ENCODE results near the gene TLE3. TPM values are rescaled to one million over a fixed set of nuclear protein-coding genes. Genes with fewer than 3 reads are reported as not detected.

The TLE3 gene
- total RNA-seq, 2 donors from 2014 or later: 22.4 to 29.3 TPM

DNA sequence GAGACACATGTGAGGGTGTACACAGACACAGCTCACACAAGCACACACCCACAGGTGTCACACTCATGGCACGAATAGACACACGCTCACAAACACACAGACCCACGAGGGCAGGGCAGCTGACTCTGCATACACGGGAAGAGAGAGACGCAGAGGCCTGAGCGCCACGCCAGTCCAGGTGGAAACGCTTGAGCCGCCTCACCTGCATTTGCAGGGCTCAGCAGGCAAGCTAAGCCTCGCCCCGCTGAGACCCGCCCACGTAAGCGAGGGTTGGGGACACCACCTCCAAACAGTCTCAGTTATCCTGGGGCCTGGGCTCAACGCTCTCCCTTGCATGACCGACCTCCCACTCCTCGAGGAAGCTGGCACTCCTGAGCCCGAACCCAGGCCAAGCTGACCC lies 73.2 kb downstream of the TLE3 start:
- DNase-seq (no peak), ATAC-seq (no peak)
- intact Hi-C loops (cut with DNase I): no loop called here

DNA sequence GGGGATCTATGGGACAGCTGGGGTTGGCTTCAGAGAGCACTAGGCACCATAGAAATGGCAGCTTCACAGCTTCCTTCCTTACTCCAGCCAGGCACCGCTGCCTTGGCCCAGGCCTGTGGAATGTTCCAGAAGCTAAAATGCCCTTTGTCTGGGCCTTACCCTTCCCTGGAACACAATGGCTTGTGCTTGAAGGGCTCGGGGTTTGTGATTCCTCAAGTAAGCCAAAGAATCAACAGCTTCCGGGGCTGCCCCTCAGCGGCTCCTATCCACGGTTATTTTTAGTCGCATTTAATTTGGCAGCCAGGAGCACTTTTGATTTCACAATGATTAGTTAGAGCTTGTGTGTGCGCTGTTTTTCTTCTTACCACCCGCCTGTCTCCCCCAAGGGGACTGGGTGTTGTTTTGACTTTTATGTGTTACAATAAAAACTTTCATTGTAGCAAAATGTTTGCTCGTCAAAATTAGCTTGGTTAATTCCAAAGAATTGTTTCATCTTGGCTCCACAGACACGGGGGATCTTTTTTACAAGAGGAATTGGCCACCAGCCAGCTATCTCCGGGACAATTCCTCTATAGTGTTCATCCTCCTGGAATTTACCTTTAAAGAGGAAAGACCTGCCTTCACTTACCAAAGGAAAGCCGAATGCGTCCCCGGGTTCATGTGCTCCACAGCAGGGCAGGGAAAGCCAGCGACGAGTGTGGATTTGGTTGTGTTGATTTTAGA lies 73.8 kb downstream of the TLE3 start:
- DNase-seq: peak; percentile 40
- intact Hi-C loops (cut with DNase I): no loop called here
- peak; percentile 63 to 65 for ATAC-seq

DNA sequence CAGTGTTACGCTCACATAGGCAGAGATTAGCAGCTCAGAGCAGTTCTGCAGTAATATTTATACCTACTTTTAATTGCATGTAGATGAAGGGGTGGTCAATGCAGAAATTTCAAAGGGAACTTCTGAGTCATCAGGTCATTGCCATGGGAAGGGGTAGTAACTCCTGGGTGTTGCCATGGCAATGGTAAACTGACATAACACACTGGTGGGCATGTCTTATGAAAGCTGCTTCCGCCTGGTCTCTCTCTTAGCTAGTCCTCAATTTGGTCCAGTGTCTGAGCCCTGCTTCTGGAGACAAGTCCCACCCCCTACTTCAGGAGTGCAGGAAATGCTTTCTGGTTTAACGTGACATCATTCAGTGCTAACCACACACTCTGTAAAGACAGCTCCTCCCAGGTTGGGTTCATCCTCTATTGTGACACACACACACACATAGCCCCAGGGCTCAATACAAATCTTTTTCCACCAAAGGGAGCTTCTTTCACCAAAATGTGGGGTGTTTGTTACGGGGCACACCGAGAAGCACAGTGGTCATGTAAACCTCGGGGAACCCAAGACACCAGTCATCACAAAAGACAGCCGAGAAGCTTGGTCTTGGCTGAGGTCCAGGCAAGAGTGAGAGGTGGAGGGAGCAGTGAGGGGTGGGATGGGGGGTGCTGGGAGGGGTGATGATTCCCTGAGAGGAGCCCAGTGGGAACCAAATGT lies 74.5 kb downstream of the TLE3 start:
- DNase-seq (no peak), ATAC-seq (peak in 1 of 2 donors; percentile 61)
- intact Hi-C loops (cut with DNase I): no loop called here

DNA sequence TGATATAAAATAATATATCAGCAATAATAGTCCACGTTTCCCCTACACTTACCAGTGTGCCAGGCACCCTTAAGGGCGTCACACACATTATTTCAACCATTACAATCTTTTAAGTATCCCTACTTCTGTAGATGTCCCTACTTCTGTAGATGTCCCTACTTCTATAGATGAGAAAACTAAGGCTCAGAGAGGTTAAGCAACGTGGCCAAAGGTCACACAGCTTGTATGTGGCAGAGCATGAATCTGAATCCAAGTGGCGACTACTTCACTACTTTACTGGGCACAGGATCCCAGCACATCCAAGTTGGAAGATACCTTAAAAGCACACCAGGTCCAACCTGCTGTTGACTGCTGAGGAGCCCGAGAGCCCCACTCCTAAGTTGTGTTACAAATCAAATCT lies 77.5 kb downstream of the TLE3 start:
- ATAC-seq (no peak), DNase-seq (no peak)
- intact Hi-C loops (cut with DNase I): no loop called here

DNA sequence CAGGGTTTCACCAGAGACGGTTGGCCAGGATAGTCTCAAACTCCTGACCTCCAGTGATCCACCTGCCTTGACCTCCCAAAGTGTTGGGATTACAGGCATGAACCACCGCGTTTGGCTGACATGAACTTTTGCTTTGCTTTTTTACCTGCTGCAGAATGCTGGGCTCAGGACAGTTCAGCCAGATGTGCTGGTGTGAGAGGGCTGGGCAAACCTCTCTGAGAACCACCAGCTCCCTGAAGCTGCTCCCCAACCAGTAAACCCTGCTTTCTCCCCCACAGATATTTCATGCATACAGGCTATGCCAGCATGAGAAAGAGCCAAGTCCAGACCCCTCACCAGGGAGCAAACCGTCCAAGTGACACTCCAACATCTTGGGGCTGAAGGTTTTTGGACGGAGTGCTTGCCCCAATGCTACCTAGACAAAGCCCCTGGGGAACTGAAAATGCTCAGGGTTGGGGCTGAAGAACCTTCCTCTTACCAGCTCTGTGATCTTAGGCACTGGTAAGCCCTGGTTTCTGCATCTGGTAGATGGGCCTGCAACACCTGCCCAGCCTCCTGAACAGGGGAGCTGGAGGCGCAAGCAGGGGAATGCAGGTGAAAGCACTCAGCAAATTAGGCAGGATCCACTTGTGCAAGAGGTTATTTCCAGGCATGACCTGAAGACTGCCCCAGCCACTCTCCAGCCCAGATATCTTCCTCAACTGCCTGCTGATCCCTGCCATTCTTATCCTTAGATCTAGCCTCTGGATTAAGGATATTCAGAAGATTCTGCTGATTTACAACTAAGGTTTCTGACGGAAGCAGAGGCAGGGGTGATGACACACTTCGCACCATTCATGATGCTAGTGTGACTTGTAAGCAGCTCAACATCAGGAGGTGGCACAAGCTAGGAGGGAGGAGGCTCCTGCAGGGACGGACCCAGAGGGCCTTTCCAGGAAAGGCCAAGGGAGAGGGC lies 78.8 kb downstream of the TLE3 start:
- intact Hi-C loops (cut with DNase I): no loop called here
- DNase-seq: no peak
- ATAC-seq: no peak

DNA sequence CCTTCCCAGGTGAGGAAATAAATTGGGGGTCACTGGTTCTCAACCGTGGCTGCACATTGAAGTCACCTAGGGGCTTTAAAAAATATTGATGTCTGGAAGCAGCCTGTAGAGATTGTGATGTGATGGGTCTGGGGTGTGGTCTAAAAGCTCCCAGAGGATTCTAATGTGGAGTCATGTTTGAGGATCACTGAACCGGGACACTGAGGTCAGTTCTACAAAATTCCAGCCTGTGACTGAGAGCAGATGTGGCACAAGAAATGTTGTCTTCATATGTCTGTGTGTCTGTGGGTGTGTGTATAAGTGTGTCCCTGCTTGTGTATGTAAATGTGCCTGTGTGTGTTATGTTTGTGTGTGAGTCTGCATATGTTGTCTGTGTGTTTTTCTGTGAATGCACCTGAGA lies 79.9 kb downstream of the TLE3 start:
- intact Hi-C loops (cut with DNase I): no loop called here
- ATAC-seq: no peak
- no peak for DNase-seq

DNA sequence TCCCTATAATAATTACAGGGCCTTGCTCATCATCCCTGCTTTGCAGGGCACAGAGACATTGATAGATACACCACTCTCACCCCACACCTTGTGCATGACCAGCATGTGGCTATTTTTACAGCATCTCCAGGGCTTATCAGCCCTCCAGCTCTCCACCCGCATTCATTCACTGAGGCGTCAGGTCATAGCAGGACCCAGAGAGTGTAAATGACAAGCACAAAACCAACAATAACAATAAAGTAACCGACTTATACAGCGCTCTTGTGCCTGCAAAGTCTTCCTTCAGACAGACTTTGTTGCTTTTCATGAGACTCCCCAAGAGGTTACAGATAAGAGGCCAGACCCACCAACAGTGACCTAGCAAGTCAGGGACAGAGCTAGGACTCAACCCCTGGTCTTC lies 80.7 kb downstream of the TLE3 start:
- intact Hi-C loops (cut with DNase I): no loop called here
- no peak for ATAC-seq
- DNase-seq: no peak

DNA sequence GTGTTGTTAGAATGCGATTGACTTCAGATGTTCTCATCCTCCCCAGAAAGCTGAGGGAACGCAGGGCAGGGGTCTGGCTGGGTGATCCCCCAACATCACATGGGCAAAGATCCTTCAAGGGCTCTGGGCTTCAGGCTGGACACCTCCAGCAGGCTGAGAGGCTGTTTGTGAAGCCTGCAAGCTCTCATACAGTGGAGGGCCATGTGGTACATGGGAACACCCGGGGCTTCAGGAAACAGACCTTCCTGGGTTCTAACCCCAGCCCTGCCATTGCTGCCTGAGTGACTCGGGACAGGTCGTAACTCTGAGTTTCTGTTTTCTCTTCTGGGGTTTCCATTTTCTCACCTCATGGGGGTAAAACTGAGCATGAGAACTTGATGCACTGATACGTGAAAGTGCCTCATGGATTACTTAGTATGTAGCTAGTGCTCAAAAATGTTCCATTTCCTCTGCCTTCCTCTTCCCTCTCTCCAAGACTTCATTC lies 81.2 kb downstream of the TLE3 start:
- no peak for ATAC-seq
- DNase-seq: no peak
- intact Hi-C loops (cut with DNase I): no loop called here

DNA sequence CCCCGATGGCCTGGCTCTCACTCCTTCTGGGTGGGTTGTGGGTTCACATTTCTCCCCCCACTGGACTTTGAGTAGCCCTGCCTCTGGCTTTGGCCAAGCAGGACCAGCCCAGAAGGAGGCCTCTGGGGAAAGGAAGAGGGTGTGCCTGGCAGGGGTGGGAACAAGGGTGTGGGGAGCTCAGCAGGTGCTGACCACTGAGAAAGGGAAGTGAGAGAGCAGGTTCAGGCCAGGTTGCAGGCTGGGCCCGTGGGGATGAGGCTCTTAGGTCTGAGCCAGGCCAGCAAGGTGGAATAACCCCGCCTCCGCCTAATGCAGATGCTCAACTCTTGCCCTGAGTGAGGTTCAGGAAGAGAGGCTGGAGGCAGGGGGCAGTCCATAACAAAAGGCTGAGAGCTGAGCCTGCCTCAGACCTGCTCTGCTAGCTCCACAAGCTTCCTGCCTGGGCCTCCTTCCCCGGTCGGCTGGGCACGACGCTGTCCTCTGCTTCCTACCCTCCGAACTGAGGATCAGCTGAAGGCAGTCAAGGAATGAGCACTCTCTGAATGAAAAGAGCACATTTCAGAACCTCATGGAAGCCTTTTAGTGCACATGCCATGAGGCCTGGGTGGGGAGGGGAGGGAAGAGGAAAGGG lies 82.7 kb downstream of the TLE3 start:
- DNase-seq (no peak), ATAC-seq (peak in 1 of 2 donors; percentile 30)
- intact Hi-C loops (cut with DNase I): no loop called here

DNA sequence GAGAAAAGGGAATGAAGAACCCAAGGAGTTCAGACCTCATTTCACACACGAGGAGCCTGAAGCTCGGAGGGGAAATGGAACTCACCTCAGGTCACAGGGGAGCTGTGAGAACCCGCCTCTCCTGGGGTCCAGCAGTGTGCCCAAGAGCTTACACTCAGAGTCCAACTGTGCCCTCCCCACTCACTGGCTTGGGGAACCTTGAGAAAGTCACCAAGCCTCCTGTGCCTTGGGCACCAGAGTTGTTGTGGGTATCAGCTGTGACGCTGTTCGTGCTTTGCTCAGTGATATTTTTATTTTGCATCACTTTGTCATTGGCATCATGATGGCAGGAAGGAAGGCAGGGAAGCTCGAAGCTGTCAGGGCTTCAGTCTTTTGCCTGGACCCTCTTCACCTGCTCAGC lies 83.4 kb downstream of the TLE3 start:
- DNase-seq (no peak), ATAC-seq (no peak)
- intact Hi-C loops (cut with DNase I): no loop called here

DNA sequence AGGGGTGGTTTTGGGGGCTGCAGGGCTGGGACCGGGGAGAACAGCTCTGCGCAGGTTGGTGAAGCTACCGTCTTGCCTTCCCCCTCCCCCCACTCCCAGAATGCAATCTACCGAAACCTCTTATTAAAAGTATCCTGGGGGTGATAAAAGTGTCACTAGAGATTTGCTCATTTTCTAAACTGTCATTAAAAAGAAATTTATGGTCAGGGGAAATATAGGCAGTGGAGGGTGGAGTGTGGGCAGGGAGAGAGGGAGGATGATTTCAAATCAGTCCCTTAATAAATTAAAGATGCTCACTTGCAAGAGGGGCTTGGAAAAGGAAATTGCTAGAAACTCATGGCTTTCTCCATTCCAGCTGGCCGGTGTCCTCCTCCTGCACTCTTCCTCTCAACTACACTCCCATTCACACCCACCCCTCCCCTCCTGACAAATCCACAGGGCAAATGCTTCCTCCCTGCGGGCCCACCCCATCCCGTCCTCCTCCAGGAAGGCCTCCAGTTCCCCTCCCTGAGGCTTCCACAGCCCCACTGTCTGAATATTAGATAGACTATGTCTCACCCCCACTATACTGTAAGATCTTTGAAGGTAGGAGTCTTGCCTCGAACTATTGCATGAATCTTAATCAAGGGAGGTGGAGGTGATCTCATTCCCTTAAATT lies 83.9 kb downstream of the TLE3 start:
- DNase-seq: no peak
- ATAC-seq: no peak
- intact Hi-C loops (cut with DNase I): no loop called here

DNA sequence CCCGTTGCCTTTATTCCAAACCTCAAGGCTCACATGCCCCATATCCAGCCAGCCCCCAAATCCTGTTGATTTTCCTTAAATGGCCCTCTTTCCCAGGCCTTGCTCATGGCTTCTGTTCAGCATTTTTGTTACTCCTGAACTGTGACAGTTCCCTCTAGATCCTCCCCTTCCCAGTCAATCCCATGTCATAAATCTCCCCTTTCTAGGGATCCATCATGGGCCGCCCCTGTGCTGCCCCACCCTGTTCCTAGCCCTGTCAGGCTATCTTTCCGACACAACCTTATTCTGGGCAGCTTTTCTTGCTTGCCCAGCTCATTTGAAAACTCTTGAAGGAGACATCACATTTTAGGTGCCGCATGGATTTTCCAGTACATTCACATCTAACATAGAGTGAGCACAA lies 84.8 kb downstream of the TLE3 start:
- no peak for DNase-seq
- intact Hi-C loops (cut with DNase I): no loop called here
- ATAC-seq: no peak

DNA sequence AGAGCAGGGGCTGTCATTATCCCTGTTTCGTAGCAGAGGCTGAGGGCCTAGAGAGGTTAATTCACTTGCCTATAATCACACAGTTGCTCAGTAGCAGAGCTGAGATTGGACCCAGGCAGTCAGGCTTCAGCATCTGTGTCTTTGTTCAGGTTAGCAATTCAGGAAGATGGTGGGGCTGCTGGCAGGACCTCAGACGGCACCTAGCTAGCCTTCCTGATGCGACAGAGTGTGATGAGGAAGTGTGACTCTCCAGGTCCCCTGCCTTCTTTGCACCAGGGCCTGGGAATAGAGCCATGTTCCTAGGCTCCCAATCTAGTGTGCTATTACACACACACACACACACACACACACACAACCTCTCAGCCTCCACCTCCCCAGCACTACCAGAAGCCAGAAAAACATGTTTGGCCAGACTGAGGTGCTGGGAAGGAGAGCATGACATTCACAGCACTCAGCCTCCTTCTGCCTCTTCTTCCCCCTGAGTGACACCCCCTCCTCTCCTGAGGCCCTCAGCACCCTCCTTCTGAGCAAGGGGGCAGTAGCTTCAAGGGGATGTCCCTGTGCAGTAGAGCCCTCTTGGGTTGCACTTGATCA lies 88.9 kb downstream of the TLE3 start:
- no peak for DNase-seq
- intact Hi-C loops (cut with DNase I): no loop called here
- no peak for ATAC-seq

DNA sequence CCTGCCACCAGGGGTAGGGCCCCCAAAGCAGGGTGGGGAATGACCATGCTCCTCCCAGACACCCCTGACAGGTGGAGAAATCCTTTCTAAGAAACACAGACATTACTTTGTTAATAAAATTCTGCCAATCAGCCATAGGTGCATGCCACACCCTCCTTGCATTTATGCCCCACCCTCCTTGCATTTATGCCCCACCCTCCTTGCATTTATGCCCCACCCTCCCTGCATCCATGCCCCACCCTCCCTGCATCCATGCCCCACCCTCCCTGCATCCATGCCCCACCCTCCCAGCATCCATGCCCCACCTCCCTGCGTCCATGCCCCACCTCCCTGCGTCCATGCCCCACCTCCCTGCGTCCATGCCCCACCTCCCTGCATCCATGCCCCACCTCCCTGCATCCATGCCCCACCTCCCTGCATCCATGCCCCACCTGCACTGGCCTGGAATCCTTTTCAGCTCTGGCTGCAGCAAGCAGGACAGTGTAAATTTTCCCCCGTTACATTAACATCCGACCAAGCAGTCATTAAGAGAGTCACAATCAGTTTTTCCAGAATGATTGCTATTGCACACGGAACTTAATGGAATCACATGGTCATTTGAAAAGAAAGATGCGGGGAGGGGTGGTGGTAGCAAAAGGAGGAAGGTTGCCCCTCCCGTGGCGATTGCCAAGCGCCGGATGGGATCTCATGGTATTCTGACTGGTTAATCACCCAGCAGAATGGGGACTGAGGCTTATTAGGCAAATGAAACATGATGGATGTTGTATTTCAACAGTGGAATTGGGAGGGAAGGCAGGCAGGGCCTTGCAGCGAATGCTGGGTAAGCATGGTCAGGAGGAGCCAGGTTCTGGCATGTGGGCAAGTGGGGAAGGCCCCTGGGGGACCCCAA lies 91.2 kb downstream of the TLE3 start:
- intact Hi-C loops (cut with DNase I): no loop called here
- ATAC-seq: no peak
- no peak for DNase-seq

DNA sequence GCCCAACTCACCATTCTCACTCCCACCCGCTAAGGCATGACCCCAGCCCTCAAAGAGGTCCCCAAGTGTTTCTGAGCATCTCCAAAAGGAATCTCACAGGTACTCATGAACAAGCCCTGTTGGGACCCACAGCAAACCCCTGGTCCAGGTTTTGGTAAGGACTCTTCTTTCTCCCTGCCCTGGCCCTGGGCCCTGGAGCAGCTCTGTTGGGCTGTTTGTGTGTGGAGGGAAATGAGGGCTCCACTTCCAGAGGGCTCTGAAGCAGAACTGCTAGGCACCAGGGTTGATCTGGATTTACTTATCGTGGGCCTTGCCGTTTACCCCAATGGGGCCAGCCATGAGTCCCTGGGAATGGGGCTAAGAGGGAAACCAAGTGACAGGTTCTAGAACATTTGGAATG lies 92.9 kb downstream of the TLE3 start:
- DNase-seq (no peak), ATAC-seq (no peak)
- intact Hi-C loops (cut with DNase I): no loop called here

DNA sequence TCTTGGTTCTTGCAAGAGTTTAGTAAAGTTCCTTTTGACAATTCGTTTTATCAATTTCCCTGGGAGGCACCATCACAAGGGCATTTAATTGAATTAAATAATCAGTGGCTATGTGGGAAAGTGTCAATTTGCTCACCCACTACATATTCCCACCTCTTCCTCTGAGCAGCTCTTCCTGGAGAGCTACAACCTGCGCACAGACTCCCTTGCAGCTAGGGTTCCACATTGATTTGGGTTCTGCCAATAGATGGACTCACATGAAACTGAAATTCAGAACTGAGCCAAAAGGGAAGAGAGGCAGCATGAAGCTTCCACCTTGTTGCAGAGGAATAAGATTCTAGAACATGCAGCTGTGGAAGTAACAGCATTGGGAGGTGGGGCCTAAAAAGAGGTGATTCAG lies 94.8 kb downstream of the TLE3 start:
- DNase-seq: no peak
- intact Hi-C loops (cut with DNase I): no loop called here
- no peak for ATAC-seq

DNA sequence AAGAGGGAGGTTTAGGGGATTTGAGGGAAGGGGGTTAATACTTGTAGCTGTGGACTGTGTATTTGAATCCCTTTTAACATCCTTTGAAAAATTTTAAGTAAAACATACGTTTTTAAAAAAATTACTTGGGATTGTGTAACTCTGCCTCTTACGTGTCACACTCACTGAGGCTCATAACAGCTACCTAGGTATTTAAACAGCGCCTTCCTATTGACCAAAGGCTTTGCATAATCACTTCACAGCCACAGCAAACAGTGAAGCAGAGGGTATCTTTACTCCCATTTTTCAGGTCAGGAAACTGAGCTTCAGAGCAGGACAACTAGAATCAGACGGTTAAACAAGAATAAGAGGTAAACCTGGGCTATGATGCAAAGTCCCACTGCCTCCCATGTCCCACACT lies 95.9 kb downstream of the TLE3 start:
- intact Hi-C loops (cut with DNase I): no loop called here
- no peak for ATAC-seq

More for the DNA sequence above, 95.9 kb downstream of the TLE3 start:
- no peak for DNase-seq

Data from left cardiac atrium (tissue), 4 donors.